Activated naive CD8-positive, alpha-beta T cell (primary cell): Measurements from ENCODE around the gene CHST6.
"Not testable (repeated sequence)": the region's sequence is repeated elsewhere in the genome, so short reads cannot be mapped to it uniquely, and the experiment has no call there.

Experiments used
- H3K27ac Mint-ChIP-seq: one replicate; pipeline ENCODE4 v1.8.0; 2021; ENCODE audit warnings: mixed read lengths
- H3K27me3 Mint-ChIP-seq: one replicate; pipeline ENCODE4 v1.8.0; 2021; ENCODE audit warnings: mixed read lengths
- H3K36me3 Mint-ChIP-seq: one replicate; pipeline ENCODE4 v1.8.0; 2021; ENCODE audit warnings: mixed read lengths
- H3K4me1 Mint-ChIP-seq: one replicate; pipeline ENCODE4 v1.8.0; 2021; ENCODE audit warnings: low read depth, mixed read lengths
- H3K4me3 Mint-ChIP-seq: one replicate; pipeline ENCODE4 v1.8.0; 2021; ENCODE audit warnings: mild to moderate bottlenecking, mixed read lengths
- H3K9me3 Mint-ChIP-seq: one replicate; pipeline ENCODE4 v1.8.0; 2021; ENCODE audit warnings: low read depth, mixed read lengths

CHST6 gene

GRCh38 chr16:75455677-75456076 is 39.6 kb downstream of the CHST6 start:
- Mint-ChIP-seq H3K4me3 (no peak overlapping the region), H3K36me3 (peaks cover 8% of the 10 kb centered on the region), H3K27ac (no peak overlapping the region), H3K9me3 (no peaks in the 10 kb centered on the region), H3K27me3 (no peaks in the 10 kb centered on the region), H3K4me1 (peaks cover 53% of the 10 kb centered on the region)

DNA sequence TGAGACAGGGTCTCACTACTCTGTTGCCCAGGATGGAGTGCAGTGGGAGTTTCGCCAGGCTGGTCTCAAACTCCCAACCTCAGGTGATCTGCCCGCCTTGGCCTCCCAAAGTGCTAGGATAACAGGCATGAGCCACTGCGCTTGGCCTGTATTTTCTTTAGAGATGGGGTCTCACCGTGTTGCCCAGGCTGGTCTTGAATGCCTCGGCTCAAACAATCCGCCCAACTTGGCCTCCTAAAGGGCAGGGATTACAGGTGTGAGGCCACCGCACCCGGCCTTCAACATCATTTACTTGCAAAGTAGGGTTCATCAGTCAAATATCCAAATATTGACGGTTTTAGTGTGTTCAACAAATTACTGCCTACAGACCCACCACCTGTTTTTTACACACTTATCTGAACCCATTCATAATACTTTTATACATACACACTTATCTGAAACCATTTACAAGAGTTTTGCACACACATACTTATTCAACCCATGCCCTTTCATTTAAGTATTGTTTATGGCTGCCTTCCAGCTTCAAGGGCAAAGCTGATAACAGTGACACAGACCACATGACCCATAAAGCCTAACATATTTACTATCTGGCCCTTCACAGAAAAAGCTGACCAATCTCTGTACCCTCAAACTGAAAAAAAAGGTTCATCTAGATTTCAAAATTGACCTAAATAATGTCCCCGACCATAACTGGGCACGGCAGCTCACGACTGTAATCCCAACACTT is 42.6 kb downstream of the CHST6 start:
- peaks cover 30% of the 10 kb centered on the region for H3K4me1 Mint-ChIP-seq
- no peaks in the 10 kb centered on the region for H3K9me3 Mint-ChIP-seq
- no peaks in the 10 kb centered on the region for H3K27me3 Mint-ChIP-seq
- H3K4me3 Mint-ChIP-seq, result no peak overlapping the region
- peaks cover 3% of the 10 kb centered on the region for H3K36me3 Mint-ChIP-seq
- H3K27ac Mint-ChIP-seq, result no peak overlapping the region

GRCh38 chr16:75446416-75446815 is 48.8 kb downstream of the CHST6 start:
- H3K27me3 Mint-ChIP-seq, result no peaks in the 10 kb centered on the region
- H3K4me1 Mint-ChIP-seq, result no peaks in the 10 kb centered on the region

DNA sequence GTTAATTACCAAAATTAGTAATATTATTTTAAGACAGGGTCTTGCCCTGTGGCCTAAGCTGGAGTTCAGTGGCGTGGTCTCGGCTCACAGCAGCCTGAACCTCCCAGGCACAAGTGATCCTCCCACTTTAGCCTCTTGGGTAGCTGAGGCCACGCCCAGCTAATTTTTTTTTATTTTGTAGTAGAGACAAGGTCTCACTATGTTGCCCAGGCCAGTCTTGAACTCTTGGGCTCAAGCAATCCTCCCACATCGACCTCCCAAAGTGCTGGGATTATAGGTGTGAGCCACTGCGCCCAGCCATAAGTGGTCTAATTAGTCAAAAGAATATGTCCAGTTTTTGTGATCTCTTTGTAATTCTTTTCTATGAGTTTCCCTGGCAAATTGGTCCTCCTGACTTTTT is 49.9 kb downstream of the CHST6 start:
- Mint-ChIP-seq H3K4me3 (no peak overlapping the region), H3K27me3 (no peaks in the 10 kb centered on the region), H3K27ac (no peak overlapping the region), H3K9me3 (no peaks in the 10 kb centered on the region), H3K36me3 (peaks cover 3% of the 10 kb centered on the region), H3K4me1 (no peaks in the 10 kb centered on the region)

More at GRCh38 chr16:75446416-75446815, 48.8 kb downstream of the CHST6 start:
- no peak overlapping the region for H3K27ac Mint-ChIP-seq
- no peaks in the 10 kb centered on the region for H3K9me3 Mint-ChIP-seq
- no peak overlapping the region for H3K4me3 Mint-ChIP-seq
- peaks cover 3% of the 10 kb centered on the region for H3K36me3 Mint-ChIP-seq

DNA sequence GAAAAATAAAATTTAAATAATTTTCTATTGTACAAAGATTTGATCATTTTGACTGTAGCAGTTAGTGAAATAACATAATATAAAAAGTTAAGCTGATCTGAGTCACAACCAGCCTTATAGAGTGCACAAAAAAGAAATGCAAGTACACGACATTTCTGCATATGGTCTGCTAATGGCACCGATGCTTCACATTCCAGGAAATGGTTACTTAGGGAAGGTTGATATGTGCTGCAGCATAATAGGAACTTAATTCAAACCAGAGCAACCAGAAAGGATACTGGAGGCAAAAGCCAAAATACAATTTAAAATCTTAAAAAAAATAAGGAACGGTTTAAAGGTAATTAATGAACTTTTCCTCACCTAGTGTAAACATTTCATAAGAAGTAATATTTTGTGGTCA is 51.9 kb downstream of the CHST6 start:
- H3K4me3 Mint-ChIP-seq, result no peak overlapping the region
- no peak overlapping the region for H3K27ac Mint-ChIP-seq
- H3K27me3 Mint-ChIP-seq, result no peaks in the 10 kb centered on the region
- H3K9me3 Mint-ChIP-seq, result no peaks in the 10 kb centered on the region
- no peaks in the 10 kb centered on the region for H3K36me3 Mint-ChIP-seq
- no peaks in the 10 kb centered on the region for H3K4me1 Mint-ChIP-seq

- peaks cover 2% of the 10 kb centered on the region for H3K36me3 Mint-ChIP-seq
- peak overlapping the region; percentile 91 for H3K4me3 Mint-ChIP-seq
- H3K9me3 Mint-ChIP-seq, result no peaks in the 10 kb centered on the region
- no peaks in the 10 kb centered on the region for H3K27me3 Mint-ChIP-seq
- peaks cover 32% of the 10 kb centered on the region for H3K4me1 Mint-ChIP-seq
- peak overlapping the region; percentile 96 for H3K27ac Mint-ChIP-seq
Observed at GRCh38 chr16:75433732-75434413, 61.4 kb downstream of the CHST6 start.

DNA sequence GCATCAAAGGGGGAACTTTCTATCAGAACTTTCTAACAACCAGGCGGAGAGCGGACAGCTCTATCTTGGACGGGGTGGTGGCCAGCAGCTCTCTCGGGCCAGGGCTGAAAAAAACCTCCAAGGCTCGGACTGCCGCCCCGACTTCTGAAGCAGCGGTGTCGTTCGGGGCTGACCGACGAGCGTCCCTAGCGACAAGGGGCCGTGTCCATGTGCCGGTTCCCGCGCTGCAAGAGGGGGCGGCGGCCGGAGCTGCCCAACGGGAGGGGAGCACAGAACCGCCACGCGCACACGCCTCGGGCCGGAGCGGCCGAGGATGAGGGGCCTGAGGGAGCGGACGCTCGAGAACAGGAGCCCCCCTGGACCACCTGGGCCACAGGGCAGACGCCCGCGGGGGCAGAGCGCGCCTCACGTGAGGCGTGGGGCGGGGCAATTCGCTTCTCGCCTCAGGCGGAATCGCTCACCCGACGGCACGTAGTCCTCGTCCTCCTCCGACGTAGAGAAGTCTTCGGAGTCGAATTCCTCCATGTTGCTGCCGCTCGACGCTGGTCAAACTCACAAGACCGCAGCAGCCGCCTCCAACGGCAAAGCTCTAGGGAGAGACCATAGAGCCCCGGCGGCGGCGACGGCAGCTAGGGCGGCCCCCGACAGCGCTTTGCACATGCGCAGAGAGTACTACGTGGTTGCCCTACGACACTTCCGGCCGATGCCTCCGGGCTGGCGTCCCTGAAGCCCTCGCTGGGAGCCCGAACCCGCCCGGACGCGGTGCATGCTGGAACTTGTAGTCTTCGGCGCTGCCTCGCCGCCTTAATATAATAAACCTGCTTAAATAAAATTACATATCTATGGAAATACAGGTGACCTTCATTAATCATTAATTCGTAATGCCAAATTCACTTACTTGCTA is 62.2 kb downstream of the CHST6 start, which contains the start of gene CFDP1:
TSS of gene CFDP1 (minus strand) at position 676 of the 904 bp plus-strand sequence. CDS start at position 525, 151 bp downstream.
- Mint-ChIP-seq H3K4me1 (peaks cover 33% of the 10 kb centered on the region), H3K9me3 (no peaks in the 10 kb centered on the region), H3K36me3 (peaks cover 2% of the 10 kb centered on the region), H3K27me3 (no peaks in the 10 kb centered on the region), H3K4me3 (peak within 1 kb of the TSS; percentile 91), H3K27ac (peak within 1 kb of the TSS; percentile 98)

DNA sequence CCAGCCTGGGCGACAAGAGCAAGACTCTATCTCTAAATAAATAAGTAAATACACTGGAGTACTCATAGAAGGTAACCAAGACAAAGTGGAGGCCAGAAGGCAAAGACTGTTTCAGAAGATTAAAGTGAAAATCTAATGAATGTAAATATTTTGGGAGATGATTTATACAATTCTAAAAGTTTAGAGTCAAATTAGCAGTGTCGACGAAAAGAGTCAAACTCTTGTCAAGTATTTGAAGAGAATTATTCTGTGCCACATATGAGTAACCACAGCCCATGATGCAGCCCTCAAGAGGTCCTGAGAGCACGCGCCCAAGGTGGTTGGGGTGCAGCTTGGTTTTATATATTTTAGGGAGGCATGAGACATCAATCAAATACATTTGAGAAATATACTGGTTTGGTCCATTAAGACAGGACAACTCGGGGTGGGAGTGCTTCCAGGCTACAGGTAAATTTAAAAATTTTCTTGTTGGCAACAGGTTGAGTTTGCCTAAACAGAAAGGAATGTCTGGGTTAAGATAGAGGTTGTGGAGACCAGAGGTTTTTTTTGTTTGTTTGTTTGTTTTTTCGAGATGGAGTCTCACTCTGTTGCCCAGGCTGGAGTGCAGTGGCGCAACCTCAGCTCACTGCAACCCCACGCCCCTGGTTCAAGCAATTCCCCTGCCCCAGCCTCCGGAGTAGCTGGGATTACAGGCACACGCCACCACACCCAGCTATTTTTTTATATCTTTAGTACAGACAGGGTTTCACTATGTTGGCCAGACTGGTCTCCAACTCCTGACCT is 65.4 kb downstream of the CHST6 start:
- peaks cover 7% of the 10 kb centered on the region for H3K36me3 Mint-ChIP-seq
- H3K4me3 Mint-ChIP-seq, result no peak overlapping the region
- H3K27me3 Mint-ChIP-seq, result no peaks in the 10 kb centered on the region
- no peaks in the 10 kb centered on the region for H3K9me3 Mint-ChIP-seq
- peak overlapping the region; percentile 16 for H3K27ac Mint-ChIP-seq
- peaks cover 42% of the 10 kb centered on the region for H3K4me1 Mint-ChIP-seq

GRCh38 chr16:75426524-75426923 is 68.7 kb downstream of the CHST6 start:
- not testable (repeated sequence) for H3K27ac Mint-ChIP-seq, H3K27me3 Mint-ChIP-seq, H3K36me3 Mint-ChIP-seq, H3K9me3 Mint-ChIP-seq, H3K4me3 Mint-ChIP-seq
- H3K4me1 Mint-ChIP-seq, result peaks cover 36% of the 10 kb centered on the region

DNA sequence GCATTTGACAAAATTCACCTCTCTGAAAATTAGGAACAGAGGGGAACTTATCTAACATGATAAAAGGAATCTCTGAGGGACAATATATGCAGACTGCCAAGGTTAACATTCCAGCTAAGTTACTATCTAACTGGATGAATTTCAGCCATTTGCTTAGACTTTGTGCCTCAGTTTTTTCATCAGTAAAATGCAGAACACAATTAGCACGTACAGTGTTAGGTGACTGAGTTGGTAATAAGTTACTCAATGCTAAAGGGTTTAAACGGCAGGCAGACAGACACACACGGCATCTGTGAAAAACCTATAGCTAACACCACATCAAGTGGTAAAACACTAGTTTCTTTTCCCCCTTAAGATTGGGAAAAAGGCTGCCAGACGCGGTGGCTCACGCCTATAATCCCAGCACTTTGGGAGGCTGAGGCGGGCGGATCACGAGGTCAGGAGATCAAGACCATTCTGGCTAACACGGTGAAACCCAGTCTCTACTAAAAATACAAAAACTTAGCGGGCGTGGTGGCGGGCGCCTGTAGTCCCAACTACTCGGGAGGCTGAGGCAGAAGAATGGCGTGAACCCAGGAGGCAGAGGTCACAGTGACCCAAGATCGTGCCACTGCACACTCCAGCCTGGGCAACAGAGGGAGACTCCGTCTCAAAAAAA is 71.0 kb downstream of the CHST6 start:
- not testable (repeated sequence) for H3K27me3 Mint-ChIP-seq, H3K9me3 Mint-ChIP-seq
- peaks cover 37% of the 10 kb centered on the region for H3K4me1 Mint-ChIP-seq

DNA sequence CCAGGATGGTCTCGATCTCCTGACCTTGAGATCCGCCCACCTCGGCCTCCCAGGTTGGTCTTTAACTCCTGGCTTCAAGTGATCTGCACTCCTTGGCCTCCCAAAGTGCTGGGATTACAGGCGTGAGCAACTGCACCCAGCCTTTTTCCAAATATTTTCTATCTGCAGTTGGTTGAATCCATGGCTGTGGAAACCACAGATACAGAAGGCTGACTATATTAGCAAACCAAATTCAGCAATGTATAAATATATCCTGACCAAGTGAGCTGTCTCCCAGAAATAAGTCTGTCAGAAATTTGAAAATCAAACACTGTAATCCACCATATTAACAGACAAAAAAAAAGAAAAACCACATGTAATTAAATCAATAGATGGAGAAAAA is 71.5 kb downstream of the CHST6 start:
- no peak overlapping the region for H3K4me3 Mint-ChIP-seq
- H3K27ac Mint-ChIP-seq, result peak overlapping the region; percentile 16

More for the DNA sequence above, 71.0 kb downstream of the CHST6 start:
- not testable (repeated sequence) for H3K27ac Mint-ChIP-seq, H3K4me3 Mint-ChIP-seq, H3K36me3 Mint-ChIP-seq

More for the DNA sequence above, 71.5 kb downstream of the CHST6 start:
- Mint-ChIP-seq H3K9me3 (no peaks in the 10 kb centered on the region), H3K27me3 (no peaks in the 10 kb centered on the region), H3K36me3 (peaks cover 5% of the 10 kb centered on the region), H3K4me1 (peaks cover 34% of the 10 kb centered on the region)
